ENCODE data around the gene JTB.

Gene JTB

DNA sequence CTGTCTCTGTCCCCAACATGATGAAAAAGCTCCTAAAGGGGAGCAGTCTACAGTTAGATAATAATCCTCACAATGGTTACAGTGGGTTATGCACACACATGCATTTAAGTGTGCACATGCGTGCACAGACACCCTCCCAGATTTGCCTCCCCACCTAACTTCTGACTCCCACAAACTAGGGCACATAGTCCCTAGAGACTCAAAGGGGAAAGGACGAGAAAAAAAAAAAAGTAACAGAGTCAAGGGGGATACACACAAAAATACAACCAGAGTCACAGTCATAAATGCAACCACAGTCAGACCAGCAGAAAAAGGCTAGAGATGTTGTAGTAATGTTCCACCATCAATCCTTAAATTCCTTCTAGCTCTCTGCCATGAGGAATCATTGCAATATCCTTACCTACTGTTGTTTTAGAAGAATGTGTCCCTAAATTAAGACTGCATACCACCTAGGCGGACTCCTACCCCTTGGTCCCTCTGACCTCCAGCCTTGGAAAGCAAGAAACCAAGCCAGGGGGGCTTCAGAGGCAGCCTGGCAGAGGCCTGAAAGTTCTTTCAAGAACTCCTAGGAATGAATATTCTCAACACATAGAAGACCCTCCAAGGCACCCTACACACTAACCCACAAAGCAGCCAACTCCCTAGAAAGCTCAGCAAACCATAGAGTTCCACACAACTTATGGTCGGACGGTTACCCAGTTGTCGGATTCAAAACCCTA, 20.3 kb downstream of the JTB start:
- Mint-ChIP-seq H3K9me3 (no peaks in the 10 kb centered on the region), H3K27me3 (ENCODE audit: low read depth) (no peaks in the 10 kb centered on the region), H3K4me1 (peaks cover 34% of the 10 kb centered on the region), H3K27ac (peak overlapping the region; percentile 60 to 89 (median 87)), H3K4me3 (peak overlapping the region; percentile 93 to 98 (median 97)), H3K36me3 (ENCODE audit: low read depth) (peaks cover 29% of the 10 kb centered on the region)
- TF ChIP-seq, protein P1, sequence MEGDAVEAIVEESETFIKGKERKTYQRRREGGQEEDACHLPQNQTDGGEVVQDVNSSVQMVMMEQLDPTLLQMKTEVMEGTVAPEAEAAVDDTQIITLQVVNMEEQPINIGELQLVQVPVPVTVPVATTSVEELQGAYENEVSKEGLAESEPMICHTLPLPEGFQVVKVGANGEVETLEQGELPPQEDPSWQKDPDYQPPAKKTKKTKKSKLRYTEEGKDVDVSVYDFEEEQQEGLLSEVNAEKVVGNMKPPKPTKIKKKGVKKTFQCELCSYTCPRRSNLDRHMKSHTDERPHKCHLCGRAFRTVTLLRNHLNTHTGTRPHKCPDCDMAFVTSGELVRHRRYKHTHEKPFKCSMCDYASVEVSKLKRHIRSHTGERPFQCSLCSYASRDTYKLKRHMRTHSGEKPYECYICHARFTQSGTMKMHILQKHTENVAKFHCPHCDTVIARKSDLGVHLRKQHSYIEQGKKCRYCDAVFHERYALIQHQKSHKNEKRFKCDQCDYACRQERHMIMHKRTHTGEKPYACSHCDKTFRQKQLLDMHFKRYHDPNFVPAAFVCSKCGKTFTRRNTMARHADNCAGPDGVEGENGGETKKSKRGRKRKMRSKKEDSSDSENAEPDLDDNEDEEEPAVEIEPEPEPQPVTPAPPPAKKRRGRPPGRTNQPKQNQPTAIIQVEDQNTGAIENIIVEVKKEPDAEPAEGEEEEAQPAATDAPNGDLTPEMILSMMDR (IDR thresholded peaks at IDR 0.05; ENCODE audit: unreplicated experiment in 3 of 3) = no peak

DNA sequence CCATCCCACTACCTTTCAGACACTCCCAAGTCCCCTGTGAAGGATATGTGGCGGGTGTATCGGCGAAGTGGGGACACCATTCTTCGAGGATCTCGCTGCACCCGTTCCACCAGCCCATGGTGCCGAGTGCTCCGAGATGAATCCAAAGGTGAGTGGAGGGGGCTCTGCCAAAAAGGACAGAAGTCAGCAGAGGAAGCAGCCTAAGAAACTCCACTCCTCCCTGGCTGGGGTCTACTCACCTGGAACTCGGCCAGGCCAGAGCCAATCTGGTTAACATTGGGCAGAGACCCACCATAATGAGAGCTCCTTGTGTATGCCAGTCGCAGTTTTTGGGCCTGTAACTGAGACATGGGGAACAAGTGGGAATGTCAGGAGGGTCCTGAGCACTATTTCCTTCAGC, 22.6 kb downstream of the JTB start:
- no peaks in the 10 kb centered on the region for H3K9me3 Mint-ChIP-seq
- no peak overlapping the region for H3K27ac Mint-ChIP-seq
- peaks cover 20% of the 10 kb centered on the region for H3K4me1 Mint-ChIP-seq
- peak overlapping the region in 1 of 3 experiments; percentile 62 for H3K4me3 Mint-ChIP-seq
- no peaks in the 10 kb centered on the region for H3K27me3 Mint-ChIP-seq (ENCODE audit: low read depth)
- peaks cover 38% of the 10 kb centered on the region for H3K36me3 Mint-ChIP-seq (ENCODE audit: low read depth)
- TF ChIP-seq, protein P1 (IDR thresholded peaks at IDR 0.05; ENCODE audit: unreplicated experiment in 3 of 3) = no peak

DNA sequence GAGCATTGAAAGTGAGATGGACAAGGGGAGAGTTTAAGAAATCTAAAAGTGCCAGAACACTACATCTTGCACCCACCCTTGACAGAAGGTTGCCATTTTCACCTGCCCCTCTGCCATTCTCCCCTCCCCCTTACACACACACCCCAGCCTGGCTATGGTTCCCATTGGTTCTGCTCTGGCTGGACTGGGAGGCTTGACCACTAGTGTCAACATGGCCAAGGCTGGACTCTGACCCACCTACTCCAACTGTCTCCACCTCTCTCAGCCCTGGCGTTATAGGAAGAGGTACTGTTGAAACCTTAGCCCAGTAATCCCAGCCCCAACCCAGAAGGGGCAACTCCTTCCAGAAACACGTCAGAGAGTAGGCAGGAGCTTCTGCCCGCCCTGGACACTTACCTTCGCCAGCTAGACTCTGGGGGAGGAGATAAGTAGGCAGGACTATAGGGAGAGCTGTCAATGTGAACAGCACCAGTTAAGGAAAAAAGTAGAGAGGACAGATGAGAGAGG, 23.6 kb downstream of the JTB start:
- H3K27ac Mint-ChIP-seq = peak overlapping the region in 1 of 3 experiments; percentile 14
- peak overlapping the region; percentile 33 to 62 (median 41) for H3K4me3 Mint-ChIP-seq
- TF ChIP-seq, protein P1 (IDR thresholded peaks at IDR 0.05; ENCODE audit: unreplicated experiment in 3 of 3) = no peak
- peaks cover 20% of the 10 kb centered on the region for H3K4me1 Mint-ChIP-seq
- peaks cover 34% of the 10 kb centered on the region for H3K36me3 Mint-ChIP-seq (ENCODE audit: low read depth)
- H3K9me3 Mint-ChIP-seq = no peaks in the 10 kb centered on the region
- H3K27me3 Mint-ChIP-seq (ENCODE audit: low read depth) = no peaks in the 10 kb centered on the region

DNA sequence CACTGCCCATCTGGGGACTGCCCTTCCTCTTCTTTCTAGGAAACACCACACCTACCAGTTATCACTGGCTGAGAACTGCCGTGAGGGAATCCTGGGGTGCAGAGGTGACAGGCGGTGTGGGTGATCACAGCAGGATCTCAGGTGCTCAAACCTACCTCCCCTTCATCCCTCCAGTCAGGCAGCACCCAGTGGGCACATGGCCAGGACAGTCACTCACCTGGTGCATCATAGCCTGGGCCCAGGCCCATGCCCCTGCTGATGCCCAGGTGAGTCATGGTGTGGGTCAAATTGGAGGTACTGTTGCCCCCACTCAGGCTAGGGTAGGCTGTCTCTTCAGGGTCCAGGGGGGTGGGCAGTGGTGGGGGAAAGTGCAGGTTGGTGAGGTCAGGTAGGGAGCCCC, 25.7 kb downstream of the JTB start:
- Mint-ChIP-seq H3K27me3 (ENCODE audit: low read depth) (no peaks in the 10 kb centered on the region), H3K4me1 (peaks cover 10% of the 10 kb centered on the region), H3K36me3 (ENCODE audit: low read depth) (peaks cover 41% of the 10 kb centered on the region), H3K4me3 (no peak overlapping the region), H3K27ac (no peak overlapping the region), H3K9me3 (no peaks in the 10 kb centered on the region)
- TF ChIP-seq, protein P1 (IDR thresholded peaks at IDR 0.05; ENCODE audit: unreplicated experiment in 3 of 3) = no peak

DNA sequence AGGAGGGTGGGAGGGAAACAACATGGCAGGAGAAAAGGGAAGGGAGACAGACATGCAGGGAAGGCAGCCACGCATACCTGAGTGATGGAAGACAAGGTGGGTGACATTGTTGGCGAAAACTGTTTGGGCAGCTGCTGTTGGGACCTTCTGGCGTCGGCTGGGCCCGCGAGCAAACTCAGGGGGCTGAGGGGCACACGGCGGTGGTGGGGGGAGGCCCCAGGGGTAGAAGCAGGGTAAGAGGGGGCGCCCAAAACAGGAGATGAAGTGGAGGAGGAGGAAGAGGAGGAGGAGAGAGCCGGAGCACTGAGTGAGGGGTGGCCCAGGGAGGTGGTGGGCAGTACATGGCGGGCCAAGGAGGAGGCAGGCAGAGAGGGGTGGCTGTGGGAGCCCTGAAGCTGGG, 26.3 kb downstream of the JTB start:
- Mint-ChIP-seq H3K9me3 (no peaks in the 10 kb centered on the region), H3K27me3 (ENCODE audit: low read depth) (no peaks in the 10 kb centered on the region), H3K36me3 (ENCODE audit: low read depth) (peaks cover 41% of the 10 kb centered on the region), H3K4me1 (peaks cover 6% of the 10 kb centered on the region), H3K27ac (no peak overlapping the region), H3K4me3 (no peak overlapping the region)
- TF ChIP-seq, protein P1 (IDR thresholded peaks at IDR 0.05; ENCODE audit: unreplicated experiment in 3 of 3) = no peak
